Amniotic stem cell (primary cell): Measurements from ENCODE around the gene DNASE1L1.

Source experiments
- DNase-seq: peaks from one replicate; lab custom pipeline; 2025; lab: John Stamatoyannopoulos, UW

Gene DNASE1L1

GRCh38 chrX:154409222-154409871 is at the start of gene DNASE1L1:
TSS of gene DNASE1L1 (minus strand) at chrX:154409254. CDS start at chrX:154405568, 3,686 bp downstream.
- peak; percentile 57 for DNase-seq

GRCh38 chrX:154458116-154458953 is 49.3 kb upstream of the DNASE1L1 start, which contains the start of gene PLXNA3:
TSS of gene PLXNA3 (plus strand) at chrX:154458281. CDS start at chrX:154460184, 1,903 bp downstream.
- no peak for DNase-seq

- DNase-seq: no peak
Measured at GRCh38 chrX:154457491-154458115, 48.5 kb upstream of the DNASE1L1 start.

- DNase-seq: no peak
Measured at GRCh38 chrX:154452823-154453222, 43.8 kb upstream of the DNASE1L1 start.

- no peak for DNase-seq
Measured at GRCh38 chrX:154450312-154450711, 41.3 kb upstream of the DNASE1L1 start.

GRCh38 chrX:154449618-154450017 is 40.6 kb upstream of the DNASE1L1 start:
- no peak for DNase-seq

- DNase-seq: no peak
Measured at GRCh38 chrX:154448484-154448883, 39.4 kb upstream of the DNASE1L1 start.

GRCh38 chrX:154446430-154446829 is 37.4 kb upstream of the DNASE1L1 start:
- no peak for DNase-seq

GRCh38 chrX:154445776-154446175 is 36.7 kb upstream of the DNASE1L1 start:
- no peak for DNase-seq

GRCh38 chrX:154444755-154445246 is 35.7 kb upstream of the DNASE1L1 start:
- no peak for DNase-seq

- peak; percentile 43 for DNase-seq
Measured at GRCh38 chrX:154443992-154444754, 35.1 kb upstream of the DNASE1L1 start, which contains the start of gene FAM50A. TSS of gene FAM50A (plus strand) at chrX:154444141. CDS start at chrX:154444236, 95 bp downstream.

GRCh38 chrX:154443479-154443910 is 34.4 kb upstream of the DNASE1L1 start:
- DNase-seq: no peak

- no peak for DNase-seq
Measured at GRCh38 chrX:154441984-154442707, 33.1 kb upstream of the DNASE1L1 start.

- no peak for DNase-seq
Measured at GRCh38 chrX:154441564-154441963, 32.5 kb upstream of the DNASE1L1 start.

- no peak for DNase-seq
Measured at GRCh38 chrX:154440623-154441357, 31.7 kb upstream of the DNASE1L1 start.

- DNase-seq: no peak
Measured at GRCh38 chrX:154439841-154440240, 30.8 kb upstream of the DNASE1L1 start.

GRCh38 chrX:154437971-154438893 is 29.2 kb upstream of the DNASE1L1 start:
- DNase-seq: no peak

GRCh38 chrX:154436983-154437752 is 28.1 kb upstream of the DNASE1L1 start, which contains the start of gene GDI1:
TSS of gene GDI1 (plus strand) at chrX:154437154. CDS start at chrX:154437255, 101 bp downstream.
- DNase-seq: peak; percentile 0
